Measurements from ENCODE around the gene TCFL5.

TCFL5 gene

DNA sequence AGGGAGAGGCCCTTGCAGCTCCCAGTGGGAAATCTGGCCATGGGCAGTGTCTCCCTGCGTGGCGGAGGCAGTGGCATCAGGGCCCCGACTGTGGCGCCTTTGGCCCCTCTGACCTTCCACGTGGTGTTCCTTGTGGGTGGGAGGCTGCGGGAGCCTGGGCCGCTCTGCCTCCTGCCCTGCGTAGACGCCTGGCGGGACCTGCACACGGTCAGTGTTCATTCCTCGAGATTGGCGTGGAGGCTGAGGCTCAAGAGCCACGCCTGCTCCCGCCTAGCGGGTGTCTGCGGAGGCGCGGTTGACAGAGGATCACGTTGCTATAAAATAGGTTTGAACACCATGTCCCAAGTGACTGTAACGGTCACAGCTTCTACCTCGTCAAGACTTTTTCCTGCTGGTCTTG lies 30.8 kb downstream of the TCFL5 start:
- no peaks in the 10 kb centered on the region for H3K9me3 ChIP-seq (ENCODE audit: control insufficient read depth, low read length)
- no peak overlapping the region for H3K27ac ChIP-seq (ENCODE audit: low read depth, low read length, severe bottlenecking)
- H3K36me3 ChIP-seq (ENCODE audit: control insufficient read depth, insufficient read depth, low read length), result peaks cover 48% of the 10 kb centered on the region
- WGBS, 2 experiments (ENCODE audit: insufficient coverage in 2 of 2), result 94 to 95% methylated on average over 22 of the region's 22 CpGs
- H3K4me3 ChIP-seq (ENCODE audit: extremely low read depth, insufficient read depth, low read length, poor library complexity, severe bottlenecking), result no peak overlapping the region
- peaks cover 10% of the 10 kb centered on the region for H3K4me1 ChIP-seq (ENCODE audit: control insufficient read depth, insufficient read depth, low read length, poor library complexity, severe bottlenecking)

DNA sequence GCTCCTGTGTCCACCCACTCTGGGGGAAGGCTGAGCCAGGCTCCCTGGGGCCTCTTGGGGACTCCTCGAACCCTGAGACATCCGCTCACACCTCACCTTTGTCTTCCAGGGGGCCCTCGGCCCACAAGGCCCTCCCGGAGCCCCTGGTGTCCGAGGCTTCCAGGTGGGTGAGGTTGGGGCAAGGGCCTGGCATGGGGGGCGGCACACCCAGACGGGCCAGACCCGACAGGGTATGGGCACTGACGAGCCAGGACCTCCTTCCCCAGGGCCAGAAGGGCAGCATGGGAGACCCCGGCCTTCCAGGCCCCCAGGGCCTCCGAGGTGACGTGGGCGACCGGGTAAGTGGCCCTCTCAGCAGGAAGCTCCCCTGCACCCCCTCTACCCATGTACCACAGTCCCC lies 31.4 kb downstream of the TCFL5 start:
- Histone ChIP-seq H3K4me1 (ENCODE audit: control insufficient read depth, insufficient read depth, low read length, poor library complexity, severe bottlenecking) (peaks cover 10% of the 10 kb centered on the region), H3K27ac (ENCODE audit: low read depth, low read length, severe bottlenecking) (no peak overlapping the region), H3K4me3 (ENCODE audit: extremely low read depth, insufficient read depth, low read length, poor library complexity, severe bottlenecking) (no peak overlapping the region), H3K36me3 (ENCODE audit: control insufficient read depth, insufficient read depth, low read length) (peaks cover 42% of the 10 kb centered on the region), H3K9me3 (ENCODE audit: control insufficient read depth, low read length) (no peaks in the 10 kb centered on the region)
- WGBS, 2 experiments (ENCODE audit: insufficient coverage in 2 of 2), result 100% methylated on average over 7 of the region's 14 CpGs; no CpG with 5 or more reads in 1 of the 2 experiments

DNA sequence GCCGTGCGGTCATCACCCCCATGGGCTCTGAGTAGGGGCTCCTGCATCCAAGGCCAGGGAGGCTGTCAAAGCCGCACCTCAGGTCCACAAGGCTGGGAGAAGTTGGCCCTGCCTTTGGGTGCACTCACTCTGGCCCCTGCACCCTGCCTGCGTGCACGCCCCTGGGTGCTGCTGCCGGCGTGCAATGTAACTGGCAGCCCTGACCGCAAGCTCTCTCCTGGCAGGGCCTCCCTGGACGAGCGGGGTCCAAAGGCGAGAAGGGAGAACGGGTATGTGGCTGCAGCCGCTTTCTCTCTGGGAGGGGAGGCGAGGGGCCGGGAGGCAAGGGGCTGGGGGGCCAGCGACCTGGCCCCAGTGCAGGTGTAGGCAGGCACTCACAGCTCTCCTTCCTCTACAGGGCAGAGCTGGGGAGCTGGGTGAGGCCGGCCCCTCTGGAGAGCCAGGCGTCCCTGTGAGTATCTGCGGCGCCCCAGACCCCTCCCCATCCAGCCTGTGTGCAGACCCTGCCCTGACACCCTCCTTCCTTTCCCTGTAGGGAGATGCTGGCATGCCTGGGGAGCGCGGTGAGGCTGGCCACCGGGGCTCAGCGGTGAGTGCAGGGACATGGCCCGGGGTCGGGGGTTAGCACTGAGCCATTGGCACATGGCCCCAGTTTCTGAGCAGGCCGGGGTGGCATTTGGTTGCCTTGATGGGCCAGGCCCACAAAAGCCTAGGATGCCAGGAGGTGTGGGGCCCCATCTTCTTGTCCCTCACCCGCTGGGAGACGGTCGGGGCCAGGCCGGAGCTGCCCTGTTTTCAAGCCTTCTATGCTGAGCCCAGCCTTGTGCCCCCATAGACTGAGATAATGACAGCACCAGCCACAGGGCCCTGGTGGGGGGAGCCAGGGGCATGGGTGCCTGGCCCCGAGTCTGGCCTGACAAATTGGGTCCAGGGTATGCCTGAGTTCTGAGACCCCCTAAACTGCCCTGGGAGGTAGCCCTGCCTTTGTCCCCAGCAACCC lies 32.1 kb downstream of the TCFL5 start:
- Histone ChIP-seq H3K9me3 (ENCODE audit: control insufficient read depth, low read length) (no peaks in the 10 kb centered on the region), H3K4me3 (ENCODE audit: extremely low read depth, insufficient read depth, low read length, poor library complexity, severe bottlenecking) (no peak overlapping the region), H3K27ac (ENCODE audit: low read depth, low read length, severe bottlenecking) (no peak overlapping the region), H3K4me1 (ENCODE audit: control insufficient read depth, insufficient read depth, low read length, poor library complexity, severe bottlenecking) (peaks cover 13% of the 10 kb centered on the region), H3K36me3 (ENCODE audit: control insufficient read depth, insufficient read depth, low read length) (peaks cover 39% of the 10 kb centered on the region)
- 94 to 96% methylated on average over 20 to 28 of the region's 32 CpGs for WGBS, 2 experiments (ENCODE audit: insufficient coverage in 2 of 2)

DNA sequence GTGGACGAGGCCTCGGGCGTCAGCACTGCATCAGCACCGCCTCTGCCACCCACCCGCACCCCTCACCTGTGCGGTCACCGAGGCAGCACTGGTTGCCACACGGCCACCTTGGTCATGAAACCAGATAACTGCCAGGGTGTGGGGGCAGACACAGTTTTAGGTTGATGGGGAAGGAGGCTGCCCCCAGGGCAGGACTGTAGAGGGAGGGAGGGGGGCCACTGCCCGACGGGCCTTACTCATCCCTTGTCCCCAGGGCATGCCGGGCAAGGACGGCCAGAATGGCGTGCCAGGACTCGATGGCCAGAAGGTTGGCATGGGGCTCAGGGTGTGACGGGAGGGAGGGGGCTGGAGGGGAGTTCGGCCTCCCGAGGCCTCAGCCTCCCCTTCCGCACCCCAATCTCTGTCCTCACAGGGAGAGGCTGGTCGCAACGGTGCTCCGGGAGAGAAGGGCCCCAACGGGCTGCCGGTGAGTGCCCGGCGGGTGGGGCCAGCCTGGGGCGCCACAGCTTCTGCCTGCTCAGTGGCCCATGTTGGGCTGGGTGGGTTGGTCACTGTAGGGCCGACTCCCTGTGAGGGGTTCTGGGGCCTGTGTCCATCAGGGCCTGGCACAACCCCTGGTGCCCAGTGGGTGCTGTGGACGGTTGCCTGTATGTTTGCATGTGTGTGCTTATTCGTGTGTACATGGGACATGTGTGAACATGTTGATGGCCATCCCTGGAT lies 33.0 kb downstream of the TCFL5 start:
- no peak overlapping the region for H3K27ac ChIP-seq (ENCODE audit: low read depth, low read length, severe bottlenecking)
- peaks cover 39% of the 10 kb centered on the region for H3K36me3 ChIP-seq (ENCODE audit: control insufficient read depth, insufficient read depth, low read length)
- peaks cover 22% of the 10 kb centered on the region for H3K4me1 ChIP-seq (ENCODE audit: control insufficient read depth, insufficient read depth, low read length, poor library complexity, severe bottlenecking)
- 95 to 96% methylated on average over 16 to 19 of the region's 29 CpGs for WGBS, 2 experiments (ENCODE audit: insufficient coverage in 2 of 2)
- H3K9me3 ChIP-seq (ENCODE audit: control insufficient read depth, low read length), result no peaks in the 10 kb centered on the region
- H3K4me3 ChIP-seq (ENCODE audit: extremely low read depth, insufficient read depth, low read length, poor library complexity, severe bottlenecking), result no peak overlapping the region

DNA sequence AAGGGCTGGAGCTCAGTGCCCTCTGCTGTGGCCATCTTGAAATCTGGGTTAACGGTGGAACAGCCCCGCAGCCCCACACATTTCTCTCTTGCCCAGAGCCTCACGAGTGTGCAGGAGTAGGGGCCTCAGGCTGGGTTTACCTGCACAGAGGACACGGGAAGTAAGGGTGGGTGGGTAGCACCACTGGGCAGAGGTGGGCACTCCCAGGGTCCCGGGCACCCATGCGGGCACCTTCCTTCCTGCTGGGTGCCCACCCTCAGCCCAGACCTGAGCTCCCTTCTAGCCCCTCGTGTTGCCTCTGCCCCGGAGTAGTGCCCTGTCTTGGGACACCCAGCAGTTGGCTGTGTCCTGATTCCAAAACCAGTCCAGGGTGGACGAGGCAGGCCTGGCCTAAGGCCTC lies 33.6 kb downstream of the TCFL5 start:
- H3K27ac ChIP-seq (ENCODE audit: low read depth, low read length, severe bottlenecking), result no peak overlapping the region
- no peak overlapping the region for H3K4me3 ChIP-seq (ENCODE audit: extremely low read depth, insufficient read depth, low read length, poor library complexity, severe bottlenecking)
- 95 to 100% methylated on average over 7 to 8 of the region's 9 CpGs for WGBS, 2 experiments (ENCODE audit: insufficient coverage in 2 of 2)
- H3K36me3 ChIP-seq (ENCODE audit: control insufficient read depth, insufficient read depth, low read length), result peaks cover 39% of the 10 kb centered on the region
- peaks cover 26% of the 10 kb centered on the region for H3K4me1 ChIP-seq (ENCODE audit: control insufficient read depth, insufficient read depth, low read length, poor library complexity, severe bottlenecking)
- H3K9me3 ChIP-seq (ENCODE audit: control insufficient read depth, low read length), result no peaks in the 10 kb centered on the region

DNA sequence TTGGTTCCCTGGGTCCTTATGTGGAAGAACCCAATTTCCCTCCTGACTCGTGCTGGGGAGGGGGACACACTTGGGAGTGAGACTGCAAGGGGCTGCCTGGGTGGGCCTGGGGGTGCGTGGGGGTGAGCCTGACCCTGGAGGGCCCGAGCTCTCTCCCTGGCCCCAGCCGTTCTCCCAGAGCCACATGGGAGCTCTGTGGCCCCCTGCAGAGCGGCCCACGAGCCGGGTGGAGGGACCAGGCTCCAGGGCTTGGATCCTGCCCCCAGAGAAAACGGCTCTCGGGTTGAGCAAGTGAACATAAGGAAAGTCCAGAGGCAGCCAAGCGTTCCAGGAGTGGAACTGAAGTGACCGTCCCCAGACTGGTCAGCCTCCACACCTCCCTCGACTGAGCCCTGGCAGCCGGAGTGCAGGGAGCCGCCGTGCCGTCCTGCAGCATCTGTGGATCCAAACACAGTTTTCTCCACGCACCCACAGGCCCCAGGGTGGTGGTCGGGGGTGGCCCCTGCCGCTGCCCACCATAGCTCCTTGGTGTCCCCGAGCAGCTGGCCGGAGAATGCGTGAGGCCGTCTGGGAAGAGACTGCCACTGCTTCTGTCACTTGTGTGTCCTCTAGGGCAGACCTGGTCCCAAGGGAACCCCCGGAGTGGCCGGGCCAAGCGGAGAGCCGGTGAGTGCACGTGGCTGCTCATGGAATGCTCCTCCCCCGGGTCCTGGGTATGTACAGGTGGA lies 34.1 kb downstream of the TCFL5 start:
- peaks cover 26% of the 10 kb centered on the region for H3K4me1 ChIP-seq (ENCODE audit: control insufficient read depth, insufficient read depth, low read length, poor library complexity, severe bottlenecking)
- H3K27ac ChIP-seq (ENCODE audit: low read depth, low read length, severe bottlenecking), result no peak overlapping the region
- H3K9me3 ChIP-seq (ENCODE audit: control insufficient read depth, low read length), result no peaks in the 10 kb centered on the region
- H3K36me3 ChIP-seq (ENCODE audit: control insufficient read depth, insufficient read depth, low read length), result peaks cover 33% of the 10 kb centered on the region
- 94 to 96% methylated on average over 28 to 29 of the region's 29 CpGs for WGBS, 2 experiments (ENCODE audit: insufficient coverage in 2 of 2)
- H3K4me3 ChIP-seq (ENCODE audit: extremely low read depth, insufficient read depth, low read length, poor library complexity, severe bottlenecking), result no peak overlapping the region

DNA sequence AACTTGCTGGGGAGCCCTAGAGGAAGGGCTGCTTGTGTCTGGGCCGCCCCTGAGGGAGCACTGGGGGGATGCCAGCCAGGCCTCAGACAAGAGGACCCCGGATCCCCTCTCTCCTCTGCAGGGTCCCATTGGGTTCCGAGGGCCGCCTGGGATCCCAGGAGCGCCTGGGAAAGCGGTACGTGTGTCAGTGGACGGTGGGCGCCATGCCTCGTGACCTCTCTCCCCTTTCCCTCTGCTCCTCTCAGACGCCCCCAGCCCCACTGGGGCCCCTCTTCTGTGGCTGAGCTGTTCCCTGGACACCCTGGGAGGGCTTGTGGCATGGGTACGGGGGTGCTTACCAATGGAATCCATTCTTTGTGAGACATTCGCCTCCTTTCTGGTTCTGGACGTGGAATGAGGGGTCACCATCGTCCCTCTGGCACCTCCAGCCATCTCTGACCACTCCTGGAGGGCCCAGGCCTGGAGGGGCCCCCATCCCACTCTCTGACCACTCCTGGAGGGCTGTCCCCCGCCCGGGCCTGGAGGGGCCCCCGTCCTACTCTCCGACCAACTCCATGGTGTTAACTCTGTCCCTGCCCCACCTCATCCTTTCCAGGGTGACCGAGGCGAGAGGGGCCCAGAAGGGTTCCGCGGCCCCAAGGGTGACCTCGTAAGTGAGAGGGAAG lies 34.8 kb downstream of the TCFL5 start:
- H3K27ac ChIP-seq (ENCODE audit: low read depth, low read length, severe bottlenecking), result no peak overlapping the region
- H3K4me1 ChIP-seq (ENCODE audit: control insufficient read depth, insufficient read depth, low read length, poor library complexity, severe bottlenecking), result peaks cover 21% of the 10 kb centered on the region
- no peaks in the 10 kb centered on the region for H3K9me3 ChIP-seq (ENCODE audit: control insufficient read depth, low read length)
- H3K36me3 ChIP-seq (ENCODE audit: control insufficient read depth, insufficient read depth, low read length), result peaks cover 30% of the 10 kb centered on the region
- 92 to 96% methylated on average over 14 to 18 of the region's 24 CpGs for WGBS, 2 experiments (ENCODE audit: insufficient coverage in 2 of 2)
- H3K4me3 ChIP-seq (ENCODE audit: extremely low read depth, insufficient read depth, low read length, poor library complexity, severe bottlenecking), result no peak overlapping the region

DNA sequence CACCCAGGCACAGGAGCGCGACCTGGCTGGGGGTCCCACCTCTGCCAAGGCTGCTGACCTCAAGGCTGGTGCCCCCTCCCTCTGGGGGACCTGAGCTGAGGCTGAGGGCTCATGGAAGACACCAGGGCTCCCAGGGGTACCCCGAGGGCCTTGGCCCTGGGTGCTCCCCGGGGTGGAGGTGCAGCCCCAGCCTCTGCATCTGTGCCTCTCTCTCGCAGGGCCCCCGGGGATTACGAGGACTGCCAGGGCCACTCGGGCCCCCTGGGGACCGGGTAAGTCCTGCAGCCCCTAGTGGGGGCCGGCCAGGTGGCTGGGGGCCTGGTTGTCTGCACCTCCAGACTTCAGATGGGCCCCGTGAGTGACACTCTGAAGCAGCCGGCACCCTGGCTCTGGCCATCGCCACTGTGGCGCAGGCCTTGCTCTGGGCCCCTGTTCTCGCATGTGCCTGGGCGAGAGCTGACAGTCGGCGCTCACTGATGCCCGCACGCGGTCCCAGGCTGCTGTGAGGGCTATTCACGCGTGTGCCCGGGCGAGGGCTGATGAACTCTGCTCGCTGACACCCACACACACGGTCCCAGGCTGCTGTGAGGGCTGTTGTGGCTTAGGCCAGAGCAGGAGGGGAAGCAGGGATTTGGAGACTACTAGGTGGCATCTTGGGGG lies 35.5 kb downstream of the TCFL5 start:
- WGBS, 2 experiments (ENCODE audit: insufficient coverage in 2 of 2), result 94 to 95% methylated on average over 24 to 26 of the region's 27 CpGs
- Histone ChIP-seq H3K36me3 (ENCODE audit: control insufficient read depth, insufficient read depth, low read length) (peaks cover 26% of the 10 kb centered on the region), H3K27ac (ENCODE audit: low read depth, low read length, severe bottlenecking) (no peak overlapping the region), H3K4me1 (ENCODE audit: control insufficient read depth, insufficient read depth, low read length, poor library complexity, severe bottlenecking) (peaks cover 16% of the 10 kb centered on the region), H3K4me3 (ENCODE audit: extremely low read depth, insufficient read depth, low read length, poor library complexity, severe bottlenecking) (no peak overlapping the region), H3K9me3 (ENCODE audit: control insufficient read depth, low read length) (no peaks in the 10 kb centered on the region)

DNA sequence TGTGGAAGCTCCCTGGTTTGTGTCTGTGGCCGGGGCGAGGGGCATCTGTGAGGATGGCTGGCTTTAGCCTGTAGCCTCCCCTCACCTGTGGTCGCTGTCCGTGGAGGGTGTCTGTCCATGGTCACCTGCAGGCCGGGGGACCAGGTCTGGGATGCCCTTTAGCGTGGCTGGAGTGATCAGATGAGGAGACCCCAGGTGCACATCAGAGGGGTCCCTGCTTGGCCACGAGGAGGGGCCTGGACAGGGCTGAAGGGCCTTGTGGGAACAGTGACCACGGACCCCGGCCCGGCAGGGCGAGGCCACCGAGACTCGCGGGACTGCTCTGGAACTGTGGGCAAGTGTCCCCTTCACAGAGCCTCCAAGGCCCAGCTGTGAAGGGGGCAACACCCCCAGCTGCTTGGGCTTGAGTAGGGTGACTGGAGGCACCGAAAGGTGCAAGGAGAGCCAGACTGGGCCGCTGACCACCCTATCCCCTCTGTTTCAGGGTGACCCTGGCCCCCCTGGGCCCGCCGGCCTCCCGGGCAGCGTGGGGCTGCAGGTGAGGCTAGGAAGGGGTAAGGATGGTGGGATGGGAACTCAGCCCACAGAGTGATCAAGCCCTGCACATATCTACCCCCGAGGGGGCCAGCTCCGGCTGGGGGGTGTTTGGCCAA lies 36.2 kb downstream of the TCFL5 start:
- H3K4me3 ChIP-seq (ENCODE audit: extremely low read depth, insufficient read depth, low read length, poor library complexity, severe bottlenecking), result no peak overlapping the region
- peaks cover 26% of the 10 kb centered on the region for H3K36me3 ChIP-seq (ENCODE audit: control insufficient read depth, insufficient read depth, low read length)
- 89 to 92% methylated on average over 15 to 17 of the region's 22 CpGs for WGBS, 2 experiments (ENCODE audit: insufficient coverage in 2 of 2)
- no peak overlapping the region for H3K27ac ChIP-seq (ENCODE audit: low read depth, low read length, severe bottlenecking)
- no peaks in the 10 kb centered on the region for H3K9me3 ChIP-seq (ENCODE audit: control insufficient read depth, low read length)
- H3K4me1 ChIP-seq (ENCODE audit: control insufficient read depth, insufficient read depth, low read length, poor library complexity, severe bottlenecking), result peaks cover 16% of the 10 kb centered on the region
